ENCODE results near the gene EPHB2. TPM values are rescaled to one million over a fixed set of nuclear protein-coding genes. Genes with fewer than 3 reads are reported as not detected.

The EPHB2 gene
- total RNA-seq, 1 donor = 24.9 TPM

GRCh38 chr1:22910986-22911651 is 200.5 kb downstream of the EPHB2 start:
- no peak for TF ChIP-seq CTCF (IDR thresholded peaks at IDR 0.05; ENCODE audit: insufficient read depth, low read length)
- no peak overlapping the region for H3K4me3 ChIP-seq (ENCODE audit: low read depth, low read length)
- DNase-seq (ENCODE audit: low read depth) = no peak

GRCh38 chr1:22912311-22912710 is 201.7 kb downstream of the EPHB2 start:
- H3K4me3 ChIP-seq (ENCODE audit: low read depth, low read length) = no peak overlapping the region
- no peak for DNase-seq (ENCODE audit: low read depth)
- TF ChIP-seq CTCF (IDR thresholded peaks at IDR 0.05; ENCODE audit: insufficient read depth, low read length) = no peak

GRCh38 chr1:22913421-22914141 is 202.9 kb downstream of the EPHB2 start:
- TF ChIP-seq CTCF (IDR thresholded peaks at IDR 0.05; ENCODE audit: insufficient read depth, low read length) = no peak
- H3K4me3 ChIP-seq (ENCODE audit: low read depth, low read length) = no peak overlapping the region
- no peak for DNase-seq (ENCODE audit: low read depth)

GRCh38 chr1:22914156-22914555 is 203.5 kb downstream of the EPHB2 start:
- no peak for TF ChIP-seq CTCF (IDR thresholded peaks at IDR 0.05; ENCODE audit: insufficient read depth, low read length)
- H3K4me3 ChIP-seq (ENCODE audit: low read depth, low read length) = no peak overlapping the region

GRCh38 chr1:22914633-22915217 is 204.1 kb downstream of the EPHB2 start:
- no peak for DNase-seq (ENCODE audit: low read depth)
- no peak for TF ChIP-seq CTCF (IDR thresholded peaks at IDR 0.05; ENCODE audit: insufficient read depth, low read length)

More at GRCh38 chr1:22914156-22914555, 203.5 kb downstream of the EPHB2 start:
- DNase-seq (ENCODE audit: low read depth) = no peak

GRCh38 chr1:22915231-22915630 is 204.6 kb downstream of the EPHB2 start:
- H3K4me3 ChIP-seq (ENCODE audit: low read depth, low read length) = no peak overlapping the region
- TF ChIP-seq CTCF (IDR thresholded peaks at IDR 0.05; ENCODE audit: insufficient read depth, low read length) = no peak
- DNase-seq (ENCODE audit: low read depth) = no peak

More at GRCh38 chr1:22914633-22915217, 204.1 kb downstream of the EPHB2 start:
- no peak overlapping the region for H3K4me3 ChIP-seq (ENCODE audit: low read depth, low read length)
